Fibroblast of lung (primary cell): ENCODE measurements around the gene CDH12. TPM values are rescaled to one million over a fixed set of nuclear protein-coding genes. Genes with fewer than 3 reads are reported as not detected.
A peak's percentile ranks its signal among the peaks of the same experiment; 100 is the strongest.

Experiments used
- DNase-seq, 2 donors: peaks; one replicate each; pipeline versions ENCODE4 v3.0.0 to v3.0.0-alpha.2; 2010; ENCODE audit warnings: low read depth in 2 of 2
- H2AFZ ChIP-seq: 2 replicates; pipeline ENCODE4 v1.5.1; 2012; ENCODE audit warnings: low read length, control low read depth, inconsistent platforms
- H3K27ac ChIP-seq: 2 replicates; pipeline ENCODE4 v1.5.1; 2011; ENCODE audit warnings: low read length, control low read depth; ENCODE audit not compliant: insufficient read depth
- H3K27me3 ChIP-seq: 2 replicates; pipeline ENCODE4 v1.5.1; 2011; ENCODE audit warnings: mild to moderate bottlenecking, low read length; ENCODE audit not compliant: control insufficient read depth, insufficient read depth
- H3K36me3 ChIP-seq: 2 replicates; pipeline ENCODE4 v1.5.1; 2011; ENCODE audit warnings: low read length; ENCODE audit not compliant: control insufficient read depth, insufficient read depth
- H3K4me1 ChIP-seq: 2 replicates; pipeline ENCODE4 v1.5.1; 2011; ENCODE audit warnings: low read length; ENCODE audit not compliant: control insufficient read depth, insufficient read depth; ENCODE audit errors: extremely low read depth
- H3K4me2 ChIP-seq: 2 replicates; pipeline ENCODE4 v1.5.1; 2011; ENCODE audit warnings: low read length, control low read depth; ENCODE audit not compliant: insufficient read depth; ENCODE audit errors: extremely low read depth
- H3K4me3 ChIP-seq, 4 experiments: fragments of 200-600 bp in 1 of 4; sonication (generic) in 1 of 4; replicated peaks in 1 of 4; 2 replicates each; pipeline ENCODE4 v1.5.1; 2011 to 2016; ENCODE audit warnings: low read length in 4 of 4, low read depth in 3 of 4, mild to moderate bottlenecking in 3 of 4, control low read depth in 2 of 4, inconsistent platforms in 1 of 4, mixed read lengths in 1 of 4; ENCODE audit not compliant: insufficient read depth in 1 of 4; ENCODE audit errors: control extremely low read depth in 1 of 4
- H3K79me2 ChIP-seq: 2 replicates; pipeline ENCODE4 v1.5.1; 2012; ENCODE audit warnings: mild to moderate bottlenecking, low read length, inconsistent platforms; ENCODE audit not compliant: control insufficient read depth, insufficient read depth
- H3K9ac ChIP-seq: 2 replicates; pipeline ENCODE4 v1.5.1; 2011; ENCODE audit warnings: mild to moderate bottlenecking, low read length, control low read depth; ENCODE audit not compliant: insufficient read depth
- H3K9me3 ChIP-seq: 2 replicates; pipeline ENCODE4 v1.5.1; 2012; ENCODE audit warnings: low read depth, low read length; ENCODE audit not compliant: control insufficient read depth, insufficient read depth
- H4K20me1 ChIP-seq: 2 replicates; pipeline ENCODE4 v1.5.1; 2011; ENCODE audit warnings: low read length; ENCODE audit not compliant: control insufficient read depth, insufficient read depth; ENCODE audit errors: extremely low read depth
- CTCF ChIP-seq, 2 donors: IDR thresholded peaks in 1 of 2; conservative IDR thresholded peaks in 1 of 2; 1 replicate in 1 of 2; 2 replicates in 1 of 2; pipeline ENCODE4 v1.5.1; 2011 to 2012; ENCODE audit warnings: low read length in 2 of 2, control low read depth in 1 of 2, inconsistent platforms in 1 of 2, low read depth in 1 of 2, mild to moderate bottlenecking in 1 of 2
- EZH2 ChIP-seq: IDR thresholded peaks from 2 replicates; pipeline ENCODE4 v1.5.1; 2012; ENCODE audit warnings: low read length, control low read depth, mild to moderate bottlenecking; ENCODE audit errors: missing control alignments
- polyA plus RNA-seq, 2 donors: library from polyadenylated mRNA; depleted of rRNA in 1 of 2; stranded (reverse) in 1 of 2; unstranded in 1 of 2; fragments of >200 nt; gene quantifications; 2 replicates each; pipeline ENCODE4 v1.2.1, GENCODE V29; 2011 to 2012; ENCODE audit warnings: missing spikeins in 1 of 2
- total RNA-seq: library from RNA; depleted of rRNA; stranded (reverse); fragments of >200 nt; gene quantifications from 2 replicates; pipeline ENCODE4 v1.2.1, GENCODE V29; 2014

The CDH12 gene
- total and polyA plus RNA-seq, 2 donors (not counting 1 experiment from before 2014, with no cell fraction given) = 0.02 TPM; not detected in 1

DNA sequence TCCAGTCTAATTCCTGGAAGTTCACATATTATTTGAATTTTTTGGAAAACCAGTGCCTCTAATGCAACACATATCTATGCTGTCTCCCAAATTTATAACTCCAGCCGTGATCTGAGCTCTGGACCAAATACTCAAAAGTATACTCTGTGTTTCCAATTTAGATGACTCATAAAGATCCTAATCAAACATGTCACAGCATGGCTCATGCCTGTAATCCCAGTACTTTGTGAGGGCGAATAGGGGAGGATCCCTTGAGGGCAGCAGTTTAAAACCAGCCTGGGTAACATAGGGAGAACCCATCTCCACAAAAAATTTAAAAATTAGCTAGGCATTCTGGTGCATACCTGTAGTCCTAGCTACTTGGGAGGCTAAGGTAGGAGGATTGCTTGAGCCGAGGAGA is 388.0 kb downstream of the CDH12 start:
- no peak overlapping the region for H3K4me2 ChIP-seq
- no peaks in the 10 kb centered on the region for H3K9me3 ChIP-seq
- no peaks in the 10 kb centered on the region for H3K4me1 ChIP-seq
- H3K27ac ChIP-seq = no peak overlapping the region
- no peak overlapping the region for H3K4me3 ChIP-seq
- no peaks in the 10 kb centered on the region for H3K79me2 ChIP-seq
- TF ChIP-seq CTCF (conservative IDR thresholded peaks at IDR 0.05 in 1 of 2, IDR thresholded peaks at IDR 0.05 in 1 of 2; ENCODE audit: low read depth in 1 of 2, low read length in 2 of 2) (no peak), EZH2 (no peak)
- no peak overlapping the region for H2AFZ ChIP-seq
- no peaks in the 10 kb centered on the region for H3K27me3 ChIP-seq
- H3K36me3 ChIP-seq = no peaks in the 10 kb centered on the region
- no peak overlapping the region for H3K9ac ChIP-seq
- H4K20me1 ChIP-seq = no peaks in the 10 kb centered on the region
- no peak for DNase-seq

- Histone ChIP-seq H3K4me3 (peak overlapping the region in 1 of 4 experiments; percentile 33), H3K4me2 (no peak overlapping the region), H3K27me3 (no peaks in the 10 kb centered on the region)
These were observed 393.0 kb downstream of the CDH12 start for GRCh38 chr5:22460189-22460588.

GRCh38 chr5:22432905-22433304 is 420.2 kb downstream of the CDH12 start:
- Histone ChIP-seq H3K4me2 (no peak overlapping the region), H3K27me3 (no peaks in the 10 kb centered on the region), H2AFZ (no peak overlapping the region), H3K9ac (no peak overlapping the region), H4K20me1 (no peaks in the 10 kb centered on the region), H3K4me3 (no peak overlapping the region), H3K4me1 (no peaks in the 10 kb centered on the region), H3K36me3 (no peaks in the 10 kb centered on the region), H3K79me2 (no peaks in the 10 kb centered on the region), H3K9me3 (no peaks in the 10 kb centered on the region), H3K27ac (no peak overlapping the region)
- TF ChIP-seq CTCF (conservative IDR thresholded peaks at IDR 0.05 in 1 of 2, IDR thresholded peaks at IDR 0.05 in 1 of 2; ENCODE audit: low read depth in 1 of 2, low read length in 2 of 2) (no peak), EZH2 (no peak)
- no peak for DNase-seq

More at GRCh38 chr5:22460189-22460588, 393.0 kb downstream of the CDH12 start:
- H2AFZ ChIP-seq = no peak overlapping the region
- H3K36me3 ChIP-seq = no peaks in the 10 kb centered on the region
- no peak overlapping the region for H3K27ac ChIP-seq
- no peaks in the 10 kb centered on the region for H3K9me3 ChIP-seq
- H3K79me2 ChIP-seq = no peaks in the 10 kb centered on the region
- DNase-seq = peak in 1 of 2 donors; percentile 14
- H3K9ac ChIP-seq = no peak overlapping the region
- H3K4me1 ChIP-seq = no peaks in the 10 kb centered on the region
- no peaks in the 10 kb centered on the region for H4K20me1 ChIP-seq
- TF ChIP-seq CTCF (conservative IDR thresholded peaks at IDR 0.05 in 1 of 2, IDR thresholded peaks at IDR 0.05 in 1 of 2; ENCODE audit: low read depth in 1 of 2, low read length in 2 of 2) = no peak
